OCI-LY3 (cell line): ENCODE data around the gene DIO3.
"Not testable (repeated sequence)": the region's sequence is repeated elsewhere in the genome, so short reads cannot be mapped to it uniquely, and the experiment has no call there.

Experiments
- H2AFZ ChIP-seq: fragments of 200-600, 300-600 bp; shearing (Covaris generic); 2 replicates; pipeline ENCODE4 v1.6.0; 2014; ENCODE audit warnings: antibody characterized with exemption, low read depth, low read length
- H3K27ac ChIP-seq: fragments of 200-600, 300-600 bp; sonication (generic); 2 replicates; pipeline ENCODE4 v1.5.1; 2014; ENCODE audit warnings: mild to moderate bottlenecking, low read length, moderate library complexity, mixed read lengths
- H3K27me3 ChIP-seq: fragments of 200-600, 300-600 bp; sonication (generic); 2 replicates; pipeline ENCODE4 v1.6.1; 2014; ENCODE audit warnings: low read depth, low read length, mixed read lengths
- H3K36me3 ChIP-seq: fragments of 200-600, 300-600 bp; sonication (generic); replicated peaks from 2 replicates; pipeline ENCODE3; 2014; ENCODE audit warnings: low read depth, low read length, mixed read lengths
- H3K4me1 ChIP-seq: fragments of 300-600, 200-600 bp; sonication (generic); 2 replicates; pipeline ENCODE4 v1.6.1; 2014; ENCODE audit warnings: low read length, mixed read lengths
- H3K4me2 ChIP-seq: fragments of 200-600, 300-600 bp; sonication (generic); 2 replicates; pipeline ENCODE4 v1.6.1; 2014; ENCODE audit warnings: low read length, mixed read lengths
- H3K4me3 ChIP-seq: fragments of 300-600, 200-600 bp; sonication (generic); 2 replicates; pipeline ENCODE4 v1.5.1; 2014; ENCODE audit warnings: antibody characterized with exemption, mild to moderate bottlenecking, low read length, moderate library complexity
- H3K79me2 ChIP-seq: fragments of 300-600, 200-600 bp; shearing (Covaris generic); 2 replicates; pipeline ENCODE4 v1.6.1; 2014; ENCODE audit warnings: mild to moderate bottlenecking, low read length, mixed read lengths
- H3K9ac ChIP-seq: fragments of 300-600, 200-600 bp; shearing (Covaris generic); 2 replicates; pipeline ENCODE4 v1.6.0; 2014; ENCODE audit warnings: mild to moderate bottlenecking, low read length, moderate library complexity
- H3K9me3 ChIP-seq: fragments of 200-600, 300-600 bp; shearing (Covaris generic); 2 replicates; pipeline ENCODE4 v1.6.1; 2014; ENCODE audit warnings: low read length, mixed read lengths; ENCODE audit not compliant: insufficient read depth
- H4K20me1 ChIP-seq: fragments of 200-600, 300-600 bp; sonication (generic); 2 replicates; pipeline ENCODE4 v1.6.1; 2016; ENCODE audit warnings: low read length, mixed read lengths; ENCODE audit not compliant: insufficient read depth
- EZH2phosphoT487 ChIP-seq: fragments of 200-600 bp; shearing (Covaris generic); IDR thresholded peaks from 2 replicates; pipeline ENCODE4 v1.6.1; 2018; ENCODE audit warnings: antibody characterized with exemption, mixed run types, low read depth
- TF ChIP-seq, protein P1 (sequence below): fragments of 200-600, 300-600 bp; sonication (generic); IDR thresholded peaks from 2 replicates; pipeline ENCODE4 v1.5.1; 2014; ENCODE audit warnings: antibody characterized with exemption, low read length, low read depth

DIO3 gene

DNA sequence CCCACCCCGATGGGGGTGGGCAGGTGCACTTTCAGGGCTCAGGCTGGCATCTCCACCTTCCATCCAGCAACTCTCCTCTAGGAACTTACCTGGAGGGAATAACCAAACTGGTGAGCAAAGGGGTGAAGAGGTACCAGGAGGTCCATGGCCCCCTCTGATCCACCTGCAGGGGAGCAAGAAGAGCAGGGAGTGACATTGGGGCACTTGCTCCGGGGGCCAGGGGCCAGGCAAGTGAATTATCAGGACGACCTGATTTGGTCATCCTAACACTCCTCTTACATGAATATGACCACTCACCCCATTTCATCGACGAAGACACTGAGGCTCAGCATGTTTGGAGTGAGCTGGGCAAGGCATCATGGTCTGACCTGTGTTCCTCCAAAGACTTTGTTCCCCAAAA is 6.0 kb downstream of the DIO3 start:
- H2AFZ ChIP-seq, result no peak overlapping the region
- H3K4me1 ChIP-seq, result no peaks in the 10 kb centered on the region
- no peak overlapping the region for H3K27ac ChIP-seq
- H3K27me3 ChIP-seq, result no peaks in the 10 kb centered on the region
- H4K20me1 ChIP-seq, result no peaks in the 10 kb centered on the region
- no peaks in the 10 kb centered on the region for H3K36me3 ChIP-seq
- no peak overlapping the region for H3K9ac ChIP-seq
- TF ChIP-seq, protein P1, sequence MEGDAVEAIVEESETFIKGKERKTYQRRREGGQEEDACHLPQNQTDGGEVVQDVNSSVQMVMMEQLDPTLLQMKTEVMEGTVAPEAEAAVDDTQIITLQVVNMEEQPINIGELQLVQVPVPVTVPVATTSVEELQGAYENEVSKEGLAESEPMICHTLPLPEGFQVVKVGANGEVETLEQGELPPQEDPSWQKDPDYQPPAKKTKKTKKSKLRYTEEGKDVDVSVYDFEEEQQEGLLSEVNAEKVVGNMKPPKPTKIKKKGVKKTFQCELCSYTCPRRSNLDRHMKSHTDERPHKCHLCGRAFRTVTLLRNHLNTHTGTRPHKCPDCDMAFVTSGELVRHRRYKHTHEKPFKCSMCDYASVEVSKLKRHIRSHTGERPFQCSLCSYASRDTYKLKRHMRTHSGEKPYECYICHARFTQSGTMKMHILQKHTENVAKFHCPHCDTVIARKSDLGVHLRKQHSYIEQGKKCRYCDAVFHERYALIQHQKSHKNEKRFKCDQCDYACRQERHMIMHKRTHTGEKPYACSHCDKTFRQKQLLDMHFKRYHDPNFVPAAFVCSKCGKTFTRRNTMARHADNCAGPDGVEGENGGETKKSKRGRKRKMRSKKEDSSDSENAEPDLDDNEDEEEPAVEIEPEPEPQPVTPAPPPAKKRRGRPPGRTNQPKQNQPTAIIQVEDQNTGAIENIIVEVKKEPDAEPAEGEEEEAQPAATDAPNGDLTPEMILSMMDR, result no peak
- TF ChIP-seq EZH2phosphoT487, result no peak
- H3K4me2 ChIP-seq, result no peak overlapping the region
- no peaks in the 10 kb centered on the region for H3K9me3 ChIP-seq
- no peak overlapping the region for H3K4me3 ChIP-seq
- no peaks in the 10 kb centered on the region for H3K79me2 ChIP-seq

DNA sequence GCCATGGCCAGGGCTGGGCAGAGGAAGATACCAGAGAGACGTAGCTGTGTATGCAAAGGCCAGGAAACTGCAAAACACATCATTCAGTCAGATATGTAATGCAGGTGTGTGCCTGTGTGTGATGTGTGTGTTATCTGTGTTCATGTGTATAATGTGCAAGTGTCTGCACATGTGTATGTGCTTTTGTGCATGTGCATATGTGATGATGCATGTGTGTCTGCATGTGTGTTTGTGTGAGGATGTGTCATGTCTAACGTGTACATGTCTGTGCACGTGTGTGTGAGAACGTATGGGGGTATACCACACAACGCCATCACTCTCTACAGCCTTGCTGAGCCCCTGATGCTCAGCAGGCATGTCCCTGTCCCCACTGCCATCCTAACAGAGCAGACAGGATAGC is 9.7 kb downstream of the DIO3 start:
- Histone ChIP-seq H2AFZ (no peak overlapping the region), H3K79me2 (no peaks in the 10 kb centered on the region), H3K9me3 (no peaks in the 10 kb centered on the region), H3K36me3 (no peaks in the 10 kb centered on the region), H3K4me1 (no peaks in the 10 kb centered on the region), H3K9ac (no peak overlapping the region), H3K4me2 (no peak overlapping the region), H3K27me3 (no peaks in the 10 kb centered on the region), H3K27ac (no peak overlapping the region), H3K4me3 (no peak overlapping the region), H4K20me1 (no peaks in the 10 kb centered on the region)
- TF ChIP-seq, protein P1, result no peak
- TF ChIP-seq EZH2phosphoT487, result no peak

DNA sequence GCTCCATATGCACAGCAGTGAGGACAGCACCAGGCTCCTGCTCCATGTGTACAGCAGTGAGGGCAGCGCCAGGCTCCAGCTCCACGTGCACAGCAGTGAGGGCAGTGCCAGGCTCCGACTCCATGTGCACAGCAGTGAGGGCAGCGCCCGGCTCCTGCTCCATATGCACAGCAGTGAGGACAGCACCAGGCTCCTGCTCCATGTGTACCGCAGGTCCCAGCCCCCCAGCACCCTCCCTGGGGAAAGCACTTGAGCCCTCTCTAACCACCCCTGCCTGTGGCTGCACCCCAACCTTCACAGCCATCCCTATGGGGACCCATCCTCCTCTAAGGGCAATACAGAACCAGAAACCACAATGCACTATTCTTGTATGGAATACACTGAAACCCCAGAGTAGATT is 11.2 kb downstream of the DIO3 start:
- not testable (repeated sequence) for H3K9me3 ChIP-seq, H3K4me1 ChIP-seq, H3K27ac ChIP-seq, H3K4me3 ChIP-seq, H3K27me3 ChIP-seq, H2AFZ ChIP-seq, H3K36me3 ChIP-seq, H3K9ac ChIP-seq, H3K79me2 ChIP-seq, H4K20me1 ChIP-seq, H3K4me2 ChIP-seq

DNA sequence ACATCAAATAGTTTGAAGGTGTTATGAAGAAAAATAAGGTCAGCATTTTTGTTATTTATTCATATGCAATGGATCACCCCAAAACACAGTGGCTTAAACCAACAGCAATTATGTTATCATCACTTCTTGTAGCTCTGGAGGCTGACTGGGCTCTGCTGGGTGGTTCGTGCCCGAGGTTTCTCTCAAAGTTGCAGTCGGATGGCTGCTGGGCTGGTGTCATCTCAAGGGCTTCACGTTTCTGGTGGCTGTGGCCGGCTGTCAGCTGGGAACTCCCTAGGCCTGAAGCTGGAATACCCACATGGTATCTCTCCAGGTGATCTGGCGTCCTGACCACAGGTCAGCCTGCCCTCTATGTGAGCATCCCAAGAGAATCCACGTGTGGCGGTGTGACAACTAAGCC is 12.0 kb downstream of the DIO3 start:
- H3K4me2 ChIP-seq, result no peak overlapping the region
- no peaks in the 10 kb centered on the region for H3K36me3 ChIP-seq
- no peaks in the 10 kb centered on the region for H3K27me3 ChIP-seq
- H3K4me1 ChIP-seq, result no peaks in the 10 kb centered on the region
- no peak overlapping the region for H2AFZ ChIP-seq
- no peak for TF ChIP-seq EZH2phosphoT487
- TF ChIP-seq, protein P1, result no peak
- no peaks in the 10 kb centered on the region for H3K79me2 ChIP-seq
- H4K20me1 ChIP-seq, result no peaks in the 10 kb centered on the region
- no peak overlapping the region for H3K4me3 ChIP-seq
- no peak overlapping the region for H3K27ac ChIP-seq
- no peak overlapping the region for H3K9ac ChIP-seq
- no peaks in the 10 kb centered on the region for H3K9me3 ChIP-seq

DNA sequence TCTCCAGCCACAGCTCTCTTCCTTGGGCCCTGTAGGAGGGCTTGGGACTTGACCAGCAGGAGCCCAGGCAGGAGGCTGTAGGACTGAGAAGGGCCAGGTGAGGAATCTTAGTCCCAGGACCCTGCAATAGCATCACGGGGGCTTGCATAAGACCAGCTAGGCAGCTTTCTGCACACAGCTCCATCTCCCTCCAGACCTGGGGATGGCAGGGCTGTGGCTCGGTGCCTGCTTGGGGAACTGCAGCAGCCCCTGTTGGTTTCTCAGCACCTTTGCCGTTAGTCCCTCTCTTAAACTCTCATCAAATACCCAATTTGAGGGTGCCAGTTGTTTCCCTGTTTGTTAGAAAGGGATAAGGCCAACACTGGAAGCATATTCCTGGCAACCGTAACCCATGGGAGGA is 14.3 kb downstream of the DIO3 start:
- TF ChIP-seq EZH2phosphoT487, result no peak
- TF ChIP-seq, protein P1, result no peak
- no peak overlapping the region for H2AFZ ChIP-seq
- H3K27me3 ChIP-seq, result 0 out of 2 replicates have a peak, but pooled peaks cover 3% of the 10 kb centered on the region
- no peaks in the 10 kb centered on the region for H3K9me3 ChIP-seq
- no peaks in the 10 kb centered on the region for H3K4me1 ChIP-seq
- no peaks in the 10 kb centered on the region for H3K36me3 ChIP-seq
- no peak overlapping the region for H3K4me2 ChIP-seq
- no peaks in the 10 kb centered on the region for H3K79me2 ChIP-seq
- H3K9ac ChIP-seq, result no peak overlapping the region
- no peak overlapping the region for H3K4me3 ChIP-seq
- no peaks in the 10 kb centered on the region for H4K20me1 ChIP-seq
- H3K27ac ChIP-seq, result no peak overlapping the region
